Measurements from ENCODE around the gene KIF1A. TPM values are rescaled to one million over a fixed set of nuclear protein-coding genes. Genes with fewer than 3 reads are reported as not detected.

Gene KIF1A
- polyA plus RNA-seq, 1 donor (not counting 4 experiments of a cell fraction or from before 2014, with no cell fraction given), result not detected

DNA sequence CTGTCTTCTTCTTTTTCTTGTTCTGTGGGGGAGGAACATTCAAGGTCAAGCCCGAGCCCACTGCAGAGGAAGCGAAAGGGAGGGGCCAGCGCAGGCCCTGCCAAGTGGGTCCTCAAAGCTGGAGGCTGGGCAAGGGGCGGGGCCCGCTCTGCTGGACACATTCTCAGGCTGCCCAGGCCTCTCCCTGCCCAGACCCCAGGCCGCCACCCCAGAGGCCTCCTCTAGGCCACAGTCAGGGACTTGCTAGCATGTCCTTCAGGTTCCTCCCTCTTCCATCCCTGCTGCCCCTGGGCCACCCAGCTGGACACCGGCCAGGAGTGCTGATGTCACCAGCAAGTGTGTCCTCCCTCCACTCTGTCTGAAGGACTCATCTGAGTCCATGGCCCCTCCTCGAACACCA is 44.1 kb downstream of the KIF1A start:
- H3K27me3 ChIP-seq (ENCODE audit: control insufficient read depth, extremely low read depth, insufficient read depth, low read length), result peaks cover 11% of the 10 kb centered on the region
- no peak overlapping the region for H3K4me3 ChIP-seq (ENCODE audit: control insufficient read depth in 2 of 3, extremely low read depth in 1 of 3, insufficient read depth in 2 of 3, low read depth in 1 of 3, low read length in 3 of 3)
- H3K27ac ChIP-seq (ENCODE audit: control insufficient read depth, insufficient read depth, low read length), result no peak overlapping the region
- H3K4me2 ChIP-seq (ENCODE audit: control insufficient read depth, extremely low read depth, insufficient read depth, low read depth, low read length), result no peak overlapping the region
- no peaks in the 10 kb centered on the region for H3K9me1 ChIP-seq (ENCODE audit: control insufficient read depth, extremely low read depth, insufficient read depth, low read length)
- no peaks in the 10 kb centered on the region for H3K4me1 ChIP-seq (ENCODE audit: control insufficient read depth, extremely low read depth, insufficient read depth, low read length)
- H3K9ac ChIP-seq (ENCODE audit: control insufficient read depth, extremely low read depth, insufficient read depth, low read length), result no peak overlapping the region
- dilution Hi-C loops (cut with MboI; ENCODE audit: extremely low pct_ligation_motif_present, low sequenced_read_pairs), result no loop called here
- TF ChIP-seq, protein P1, sequence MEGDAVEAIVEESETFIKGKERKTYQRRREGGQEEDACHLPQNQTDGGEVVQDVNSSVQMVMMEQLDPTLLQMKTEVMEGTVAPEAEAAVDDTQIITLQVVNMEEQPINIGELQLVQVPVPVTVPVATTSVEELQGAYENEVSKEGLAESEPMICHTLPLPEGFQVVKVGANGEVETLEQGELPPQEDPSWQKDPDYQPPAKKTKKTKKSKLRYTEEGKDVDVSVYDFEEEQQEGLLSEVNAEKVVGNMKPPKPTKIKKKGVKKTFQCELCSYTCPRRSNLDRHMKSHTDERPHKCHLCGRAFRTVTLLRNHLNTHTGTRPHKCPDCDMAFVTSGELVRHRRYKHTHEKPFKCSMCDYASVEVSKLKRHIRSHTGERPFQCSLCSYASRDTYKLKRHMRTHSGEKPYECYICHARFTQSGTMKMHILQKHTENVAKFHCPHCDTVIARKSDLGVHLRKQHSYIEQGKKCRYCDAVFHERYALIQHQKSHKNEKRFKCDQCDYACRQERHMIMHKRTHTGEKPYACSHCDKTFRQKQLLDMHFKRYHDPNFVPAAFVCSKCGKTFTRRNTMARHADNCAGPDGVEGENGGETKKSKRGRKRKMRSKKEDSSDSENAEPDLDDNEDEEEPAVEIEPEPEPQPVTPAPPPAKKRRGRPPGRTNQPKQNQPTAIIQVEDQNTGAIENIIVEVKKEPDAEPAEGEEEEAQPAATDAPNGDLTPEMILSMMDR (optimal IDR thresholded peaks at IDR 0.05 in 1 of 3, IDR thresholded peaks at IDR 0.05 in 1 of 3, conservative IDR thresholded peaks at IDR 0.05 in 1 of 3; ENCODE audit: extremely low read depth in 1 of 3, insufficient read depth in 2 of 3, low read length in 3 of 3), result no peak
- no peak for TF ChIP-seq EZH2 (IDR thresholded peaks at IDR 0.05; ENCODE audit: low read length)
- FAIRE-seq (no peak), DNase-seq (ENCODE audit: low read depth, low spot score) (no peak)
- no peaks in the 10 kb centered on the region for H3K36me3 ChIP-seq (ENCODE audit: control insufficient read depth in 2 of 2, extremely low read depth in 1 of 2, insufficient read depth in 2 of 2, low read length in 2 of 2)
- H4K20me1 ChIP-seq (ENCODE audit: control insufficient read depth, extremely low read depth, insufficient read depth, low read length), result no peaks in the 10 kb centered on the region
- H3K9me3 ChIP-seq (ENCODE audit: control insufficient read depth, low read depth, low read length), result no peaks in the 10 kb centered on the region
- H2AFZ ChIP-seq (ENCODE audit: control insufficient read depth, low read length), result no peak overlapping the region
- no peaks in the 10 kb centered on the region for H3K79me2 ChIP-seq (ENCODE audit: control insufficient read depth, insufficient read depth, low read length)

GRCh38 chr2:240774856-240775255 is 45.2 kb downstream of the KIF1A start:
- H4K20me1 ChIP-seq (ENCODE audit: control insufficient read depth, extremely low read depth, insufficient read depth, low read length), result no peaks in the 10 kb centered on the region
- H3K4me3 ChIP-seq (ENCODE audit: control insufficient read depth in 2 of 3, extremely low read depth in 1 of 3, insufficient read depth in 2 of 3, low read depth in 1 of 3, low read length in 3 of 3), result no peak overlapping the region
- DNase-seq (ENCODE audit: low read depth, low spot score) (no peak), FAIRE-seq (no peak)
- no peaks in the 10 kb centered on the region for H3K9me3 ChIP-seq (ENCODE audit: control insufficient read depth, low read depth, low read length)
- H3K79me2 ChIP-seq (ENCODE audit: control insufficient read depth, insufficient read depth, low read length), result no peaks in the 10 kb centered on the region
- no peaks in the 10 kb centered on the region for H3K9me1 ChIP-seq (ENCODE audit: control insufficient read depth, extremely low read depth, insufficient read depth, low read length)
- no peaks in the 10 kb centered on the region for H3K36me3 ChIP-seq (ENCODE audit: control insufficient read depth in 2 of 2, extremely low read depth in 1 of 2, insufficient read depth in 2 of 2, low read length in 2 of 2)
- no peak overlapping the region for H3K27ac ChIP-seq (ENCODE audit: control insufficient read depth, insufficient read depth, low read length)
- dilution Hi-C loops (cut with MboI; ENCODE audit: extremely low pct_ligation_motif_present, low sequenced_read_pairs), result no loop called here
- H3K4me1 ChIP-seq (ENCODE audit: control insufficient read depth, extremely low read depth, insufficient read depth, low read length), result no peaks in the 10 kb centered on the region
- no peak overlapping the region for H3K4me2 ChIP-seq (ENCODE audit: control insufficient read depth, extremely low read depth, insufficient read depth, low read depth, low read length)
- H3K27me3 ChIP-seq (ENCODE audit: control insufficient read depth, extremely low read depth, insufficient read depth, low read length), result peaks cover 6% of the 10 kb centered on the region
- H3K9ac ChIP-seq (ENCODE audit: control insufficient read depth, extremely low read depth, insufficient read depth, low read length), result no peak overlapping the region
- no peak overlapping the region for H2AFZ ChIP-seq (ENCODE audit: control insufficient read depth, low read length)
- TF ChIP-seq, protein P1 (optimal IDR thresholded peaks at IDR 0.05 in 1 of 3, IDR thresholded peaks at IDR 0.05 in 1 of 3, conservative IDR thresholded peaks at IDR 0.05 in 1 of 3; ENCODE audit: extremely low read depth in 1 of 3, insufficient read depth in 2 of 3, low read length in 3 of 3), result no peak
